H9 (cell line): ENCODE data around the gene RNASEH2B. TPM values are rescaled to one million over a fixed set of nuclear protein-coding genes. Genes with fewer than 3 reads are reported as not detected.

Source experiments
- DNase-seq: peaks from one replicate; pipeline ENCODE4 v3.0.0-alpha.2; 2017
- H2AFZ ChIP-seq: one replicate; pipeline ENCODE4 v1.6.1; 2013; ENCODE audit warnings: mild to moderate bottlenecking, low read length, control low read depth, moderate library complexity
- H2AK5ac ChIP-seq: 2 replicates; pipeline ENCODE4 v1.6.1; 2013; ENCODE audit warnings: low read length, control low read depth, mixed read lengths; ENCODE audit not compliant: insufficient read length
- H2BK120ac ChIP-seq: one replicate; pipeline ENCODE4 v1.6.1; 2013; ENCODE audit warnings: low read depth, mild to moderate bottlenecking, low read length, control low read depth, inconsistent platforms; ENCODE audit not compliant: poor library complexity, severe bottlenecking
- H2BK12ac ChIP-seq: 2 replicates; pipeline ENCODE4 v1.6.1; 2013; ENCODE audit warnings: low read length, control low read depth, mixed read lengths, low read depth; ENCODE audit not compliant: insufficient read length
- H2BK15ac ChIP-seq: 2 replicates; pipeline ENCODE4 v1.6.1; 2013; ENCODE audit warnings: low read depth, low read length, control low read depth
- H2BK20ac ChIP-seq: one replicate; pipeline ENCODE4 v1.6.1; 2013; ENCODE audit warnings: low read depth, mild to moderate bottlenecking, low read length, control low read depth, inconsistent platforms; ENCODE audit not compliant: poor library complexity, severe bottlenecking
- H2BK5ac ChIP-seq: 2 replicates; pipeline ENCODE4 v1.6.1; 2013; ENCODE audit warnings: low read length, control low read depth, mixed read lengths; ENCODE audit not compliant: insufficient read length
- H3K14ac ChIP-seq: 2 replicates; pipeline ENCODE4 v1.6.1; 2013; ENCODE audit warnings: low read length, control low read depth; ENCODE audit not compliant: insufficient read depth
- H3K18ac ChIP-seq: 2 replicates; pipeline ENCODE4 v1.6.1; 2013; ENCODE audit warnings: low read depth, mild to moderate bottlenecking, mixed read lengths, low read length, control low read depth; ENCODE audit not compliant: insufficient read length
- H3K23ac ChIP-seq: 2 replicates; pipeline ENCODE4 v1.6.1; 2013; ENCODE audit warnings: low read length, control low read depth, mixed read lengths, low read depth; ENCODE audit not compliant: insufficient read length
- H3K23me2 ChIP-seq: 2 replicates; pipeline ENCODE4 v1.6.1; 2013; ENCODE audit warnings: low read depth, mild to moderate bottlenecking, mixed read lengths, low read length, control low read depth; ENCODE audit not compliant: insufficient read length, poor library complexity, severe bottlenecking
- H3K27ac ChIP-seq: 2 replicates; pipeline ENCODE4 v1.5.1; 2013; ENCODE audit warnings: low read length, control low read depth, mixed read lengths, low read depth; ENCODE audit not compliant: insufficient read length
- H3K27me3 ChIP-seq: 2 replicates; pipeline ENCODE4 v1.6.1; 2013; ENCODE audit warnings: low read length, control low read depth, inconsistent platforms; ENCODE audit not compliant: insufficient read depth
- H3K4ac ChIP-seq: 2 replicates; pipeline ENCODE4 v1.6.1; 2013; ENCODE audit warnings: low read depth, mild to moderate bottlenecking, control low read depth, inconsistent platforms, low read length, moderate library complexity
- H3K4me1 ChIP-seq: 2 replicates; pipeline ENCODE4 v1.6.1; 2013; ENCODE audit warnings: low read length, control low read depth, inconsistent platforms; ENCODE audit not compliant: insufficient read depth
- H3K4me2 ChIP-seq: 2 replicates; pipeline ENCODE4 v1.6.1; 2013; ENCODE audit warnings: low read length, control low read depth, mixed read lengths; ENCODE audit not compliant: insufficient read length, insufficient read depth
- H3K56ac ChIP-seq: 2 replicates; pipeline ENCODE4 v1.6.1; 2013; ENCODE audit warnings: low read depth, mild to moderate bottlenecking, mixed read lengths, low read length, control low read depth; ENCODE audit not compliant: insufficient read length
- H3K79me1 ChIP-seq: 2 replicates; pipeline ENCODE4 v1.6.1; 2013; ENCODE audit warnings: low read depth, mild to moderate bottlenecking, moderate library complexity, low read length, control low read depth, inconsistent platforms; ENCODE audit not compliant: insufficient read depth, poor library complexity, severe bottlenecking
- H3K79me2 ChIP-seq: 2 replicates; pipeline ENCODE4 v1.6.1; 2013; ENCODE audit warnings: low read length, control low read depth, inconsistent platforms; ENCODE audit not compliant: insufficient read depth
- H3K9ac ChIP-seq: 2 replicates; pipeline ENCODE4 v1.6.1; 2013; ENCODE audit warnings: low read length, control low read depth, mixed read lengths; ENCODE audit not compliant: insufficient read length; ENCODE audit errors: extremely low read depth
- H3K9me3 ChIP-seq: one replicate; pipeline ENCODE4 v1.6.1; 2013; ENCODE audit warnings: low read depth, low read length, inconsistent platforms; ENCODE audit not compliant: control insufficient read depth
- H3T11ph ChIP-seq: one replicate; pipeline ENCODE4 v1.6.1; 2013; ENCODE audit warnings: mild to moderate bottlenecking, low read length, control low read depth, inconsistent platforms
- H4K20me1 ChIP-seq: one replicate; pipeline ENCODE4 v1.6.1; 2013; ENCODE audit not compliant: control insufficient read depth, insufficient read length, insufficient read depth
- H4K5ac ChIP-seq: 2 replicates; pipeline ENCODE4 v1.6.1; 2013; ENCODE audit warnings: low read depth, mild to moderate bottlenecking, mixed read lengths, low read length, control low read depth; ENCODE audit not compliant: insufficient read length
- H4K8ac ChIP-seq: replicated peaks from 2 replicates; pipeline ENCODE4 v1.6.1; 2013; ENCODE audit warnings: low read length, control low read depth, mixed read lengths, low read depth; ENCODE audit not compliant: insufficient read length
- H4K91ac ChIP-seq: 2 replicates; pipeline ENCODE4 v1.6.1; 2013; ENCODE audit warnings: low read depth, mild to moderate bottlenecking, moderate library complexity, mixed read lengths, low read length, control low read depth; ENCODE audit not compliant: insufficient read length
- H3K27ac Mint-ChIP-seq, 3 experiments: 2 replicates in 2 of 3; 3 replicates in 1 of 3; pipeline ENCODE4 v1.8.0; 2020 to 2021; ENCODE audit warnings: mixed read lengths in 3 of 3, mild to moderate bottlenecking in 1 of 3, moderate library complexity in 1 of 3
- H3K27me3 Mint-ChIP-seq: 2 replicates; pipeline ENCODE4 v1.8.0; 2021; ENCODE audit warnings: low read depth, mild to moderate bottlenecking, moderate library complexity, mixed read lengths
- H3K36me3 Mint-ChIP-seq, 3 experiments: 2 replicates in 2 of 3; 3 replicates in 1 of 3; pipeline ENCODE4 v1.8.0; 2020 to 2021; ENCODE audit warnings: low read depth in 3 of 3, mixed read lengths in 3 of 3; ENCODE audit not compliant: insufficient read depth in 1 of 3
- H3K4me1 Mint-ChIP-seq, 2 experiments: 2 replicates each; pipeline ENCODE4 v1.8.0; 2020; ENCODE audit warnings: mixed read lengths in 2 of 2
- H3K4me3 Mint-ChIP-seq, 2 experiments: 2 replicates in 1 of 2; 3 replicates in 1 of 2; pipeline ENCODE4 v1.8.0; 2020 to 2021; ENCODE audit warnings: mild to moderate bottlenecking in 2 of 2, mixed read lengths in 2 of 2, moderate library complexity in 1 of 2
- H3K9me3 Mint-ChIP-seq, 2 experiments: 2 replicates in 1 of 2; 3 replicates in 1 of 2; pipeline ENCODE4 v1.8.0; 2020; ENCODE audit warnings: mild to moderate bottlenecking in 2 of 2, mixed read lengths in 2 of 2, moderate library complexity in 1 of 2
- CTCF ChIP-seq: fragments of 200-600 bp; sonication (generic); conservative IDR thresholded peaks from 3 replicates; pipeline ENCODE4 v1.8.0; 2021; ENCODE audit warnings: antibody characterized with exemption, mild to moderate bottlenecking
- total RNA-seq: library from RNA; stranded (reverse); gene quantifications from 2 replicates; pipeline ENCODE4 v1.2.1, GENCODE V29; 2021

RNASEH2B gene
- total RNA-seq, 1 experiment from 2014 or later = 53.9 TPM

GRCh38 chr13:50924025-50924424, 14.4 kb downstream of the RNASEH2B start:
- H2BK120ac ChIP-seq = no peak overlapping the region

More at GRCh38 chr13:50924025-50924424, 14.4 kb downstream of the RNASEH2B start:
- Histone ChIP-seq H4K20me1 (no peaks in the 10 kb centered on the region), H4K8ac (no peak overlapping the region), H2BK15ac (no peak overlapping the region), H3T11ph (no peak overlapping the region), H3K18ac (no peak overlapping the region), H3K23ac (no peak overlapping the region), H3K9ac (no peak overlapping the region), H2BK12ac (no peak overlapping the region), H3K9me3 (peaks cover 12% of the 10 kb centered on the region), H3K27ac (no peak overlapping the region), H2BK20ac (no peak overlapping the region), H3K79me2 (peaks cover 2% of the 10 kb centered on the region; the same call in 1 of the 2 replicates), H3K27me3 (no peaks in the 10 kb centered on the region), H3K4me2 (no peak overlapping the region), H2AFZ (no peak overlapping the region), H3K4ac (no peak overlapping the region), H3K79me1 (peaks cover 5% of the 10 kb centered on the region), H3K56ac (no peak overlapping the region), H3K4me1 (no peaks in the 10 kb centered on the region), H3K23me2 (no peaks in the 10 kb centered on the region), H2BK5ac (no peak overlapping the region), H4K91ac (no peak overlapping the region), H2AK5ac (no peak overlapping the region), H4K5ac (no peak overlapping the region), H3K14ac (no peak overlapping the region)
- H3K27ac Mint-ChIP-seq = no peak overlapping the region
- no peak overlapping the region for H3K4me3 Mint-ChIP-seq
- H3K4me1 Mint-ChIP-seq = peaks cover 3 to 4% of the 10 kb centered on the region in 2 experiments; a peak in 2 of 4 replicates
- peaks cover 37 to 55% (median 43%) of the 10 kb centered on the region in 3 experiments for H3K36me3 Mint-ChIP-seq
- H3K9me3 Mint-ChIP-seq = peaks cover 47 to 48% of the 10 kb centered on the region in 2 experiments
- no peaks in the 10 kb centered on the region for H3K27me3 Mint-ChIP-seq
- no peak for DNase-seq
- no peak for TF ChIP-seq CTCF
